HepG2 (cell line): ENCODE results near the gene IPO13. TPM values are rescaled to one million over a fixed set of nuclear protein-coding genes. Genes with fewer than 3 reads are reported as not detected.
A peak's percentile ranks its signal among the peaks of the same experiment; 100 is the strongest.

Experiments
- MAF1 ChIP-seq: sonication (generic); formaldehyde crosslinking; IDR thresholded peaks from 2 replicates; pipeline ENCODE4 v1.5.0; 2020; ENCODE audit warnings: missing genetic modification reagents, borderline replicate concordance
- MAFF ChIP-seq: IDR thresholded peaks from 2 replicates; pipeline ENCODE4 v1.6.1; 2011; ENCODE audit warnings: low read depth, low read length, improper control_type of control experiment
- MAFG ChIP-seq: sonication (generic); formaldehyde crosslinking; IDR thresholded peaks from 2 replicates; pipeline ENCODE4 v1.5.1; 2020; ENCODE audit warnings: mild to moderate bottlenecking, missing genetic modification reagents
- RFX3 ChIP-seq: IDR thresholded peaks from 2 replicates; pipeline ENCODE4 v1.6.1; 2016; ENCODE audit warnings: missing biosample characterization, missing genetic modification reagents
- RFXANK ChIP-seq: IDR thresholded peaks from 2 replicates; pipeline ENCODE4 v1.6.1; 2016
- TEAD2 ChIP-seq: sonication (generic); formaldehyde crosslinking; IDR thresholded peaks from 2 replicates; pipeline ENCODE4 v1.9.0; 2021; ENCODE audit warnings: missing genetic modification reagents
- YY1 ChIP-seq: IDR thresholded peaks from 2 replicates; pipeline ENCODE4 v1.6.1; 2011; ENCODE audit warnings: low read length, low read depth, moderate library complexity, mild to moderate bottlenecking; ENCODE audit not compliant: insufficient read depth, insufficient replicate concordance
- ZNF138 ChIP-seq: sonication (generic); formaldehyde crosslinking; IDR thresholded peaks from 2 replicates; pipeline ENCODE4 v1.5.0; 2020; ENCODE audit warnings: mild to moderate bottlenecking, low read depth, missing genetic modification reagents
- ZNF781 ChIP-seq: sonication (generic); formaldehyde crosslinking; IDR thresholded peaks from 2 replicates; pipeline ENCODE4 v1.5.1; 2020; ENCODE audit warnings: borderline replicate concordance, mild to moderate bottlenecking, missing genetic modification reagents; ENCODE audit errors: not compliant biosample characterization
- ZNF83 ChIP-seq: sonication (generic); formaldehyde crosslinking; IDR thresholded peaks from 2 replicates; pipeline ENCODE4 v1.4.0; 2020; ENCODE audit warnings: missing genetic modification reagents, mild to moderate bottlenecking, borderline replicate concordance
- polyA plus RNA-seq, 8 experiments: library from polyadenylated mRNA; depleted of rRNA in 3 of 8; stranded (reverse) in 7 of 8; unstranded in 1 of 8; fragments of >200 nt; fragmentation: Illumina TruSeq in 4 of 8; extraction: Trizol in 4 of 8; gene quantifications; 2 replicates each; pipeline versions ENCODE4 v1.2.1 to v1.2.3, GENCODE V29; 2011 to 2016; ENCODE audit warnings: low read depth in 4 of 8, missing spikeins in 1 of 8, mixed read lengths in 1 of 8; ENCODE audit not compliant: insufficient read depth in 1 of 8
- total RNA-seq, 5 experiments: library from RNA; depleted of rRNA; stranded (reverse); fragments of >200 nt; fragmentation: Illumina TruSeq; extraction: Trizol; gene quantifications; 2 replicates each; pipeline ENCODE4 v1.2.3, GENCODE V29; 2016; ENCODE audit warnings: low read depth in 1 of 5
- TF ChIP-seq, protein P1 (sequence below): sonication (generic); formaldehyde crosslinking; conservative IDR thresholded peaks from 2 replicates; pipeline ENCODE4 v1.5.0; 2020; ENCODE audit warnings: missing genetic modification reagents
- TF ChIP-seq, protein P2 (sequence below): sonication (generic); formaldehyde crosslinking; IDR thresholded peaks from 2 replicates; pipeline ENCODE4 v1.5.1; 2020; ENCODE audit warnings: mild to moderate bottlenecking, missing genetic modification reagents, borderline replicate concordance
- TF ChIP-seq, protein P3 (sequence below): sonication (generic); formaldehyde crosslinking; IDR thresholded peaks from 2 replicates; pipeline ENCODE4 v1.4.0; 2020; ENCODE audit warnings: missing genetic modification reagents, borderline replicate concordance
- TF ChIP-seq, protein P4 (sequence below): IDR thresholded peaks from 2 replicates; pipeline ENCODE4 v1.6.1; 2016; ENCODE audit warnings: low read depth, borderline replicate concordance
- TF ChIP-seq, protein P5 (sequence below): sonication (generic); formaldehyde crosslinking; conservative IDR thresholded peaks from 2 replicates; pipeline ENCODE4 v1.4.0; 2020; ENCODE audit warnings: mild to moderate bottlenecking, missing genetic modification reagents, moderate library complexity

The IPO13 gene
- total and polyA plus RNA-seq, 2 of the 13 experiments (the other 11 are each of a cell fraction or from before 2014, with no cell fraction given) = 12.9 to 15.6 TPM

DNA sequence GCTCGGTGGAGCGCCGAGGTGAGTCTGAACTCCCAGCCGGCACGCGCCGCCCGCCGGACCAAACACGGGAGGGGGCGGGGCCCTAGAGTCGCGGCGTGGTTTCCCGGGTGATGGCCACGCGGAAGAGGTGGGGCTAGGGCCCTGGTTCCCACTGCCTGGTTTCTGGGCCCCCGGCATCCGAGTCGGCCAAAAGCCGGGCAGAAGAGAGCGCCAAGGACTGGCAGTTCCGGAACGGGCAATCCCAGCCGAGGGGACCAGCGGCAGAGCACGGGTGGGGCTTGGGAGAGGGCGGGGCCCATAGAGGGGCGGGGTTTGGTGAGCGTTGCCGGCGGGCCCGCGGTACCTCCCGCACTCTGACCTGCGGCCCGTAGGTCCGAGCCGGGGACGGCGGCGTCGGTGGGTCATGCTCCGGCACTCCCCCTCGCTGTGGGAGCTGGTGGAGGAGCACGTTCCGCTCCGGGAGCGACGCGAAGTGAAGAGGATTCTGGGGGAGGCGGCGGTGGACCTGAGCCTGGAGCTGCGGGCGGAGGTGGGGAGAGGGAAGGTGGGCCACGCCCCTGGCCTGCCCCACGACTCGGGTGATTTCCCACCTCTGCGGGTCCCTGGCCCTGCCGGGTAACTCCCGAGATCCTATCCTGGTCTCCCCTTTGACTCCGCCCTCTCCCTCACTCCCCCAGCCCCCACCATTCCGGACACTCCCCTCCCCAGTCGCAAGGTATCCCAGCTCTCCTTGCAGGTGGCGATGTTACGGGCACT lies 44.9 kb downstream of the IPO13 start, which contains the start of gene CCDC24 (continued):
- TF ChIP-seq, protein P1, sequence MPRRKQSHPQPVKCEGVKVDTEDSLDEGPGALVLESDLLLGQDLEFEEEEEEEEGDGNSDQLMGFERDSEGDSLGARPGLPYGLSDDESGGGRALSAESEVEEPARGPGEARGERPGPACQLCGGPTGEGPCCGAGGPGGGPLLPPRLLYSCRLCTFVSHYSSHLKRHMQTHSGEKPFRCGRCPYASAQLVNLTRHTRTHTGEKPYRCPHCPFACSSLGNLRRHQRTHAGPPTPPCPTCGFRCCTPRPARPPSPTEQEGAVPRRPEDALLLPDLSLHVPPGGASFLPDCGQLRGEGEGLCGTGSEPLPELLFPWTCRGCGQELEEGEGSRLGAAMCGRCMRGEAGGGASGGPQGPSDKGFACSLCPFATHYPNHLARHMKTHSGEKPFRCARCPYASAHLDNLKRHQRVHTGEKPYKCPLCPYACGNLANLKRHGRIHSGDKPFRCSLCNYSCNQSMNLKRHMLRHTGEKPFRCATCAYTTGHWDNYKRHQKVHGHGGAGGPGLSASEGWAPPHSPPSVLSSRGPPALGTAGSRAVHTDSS (CRISPR knock-in tag) = no peak
- no peak for TF ChIP-seq MAFF
- no peak for TF ChIP-seq ZNF138
- TF ChIP-seq ZNF83 (CRISPR knock-in tag) = no peak
- no peak for TF ChIP-seq RFXANK (CRISPR knock-in tag)
- TF ChIP-seq, protein P2, sequence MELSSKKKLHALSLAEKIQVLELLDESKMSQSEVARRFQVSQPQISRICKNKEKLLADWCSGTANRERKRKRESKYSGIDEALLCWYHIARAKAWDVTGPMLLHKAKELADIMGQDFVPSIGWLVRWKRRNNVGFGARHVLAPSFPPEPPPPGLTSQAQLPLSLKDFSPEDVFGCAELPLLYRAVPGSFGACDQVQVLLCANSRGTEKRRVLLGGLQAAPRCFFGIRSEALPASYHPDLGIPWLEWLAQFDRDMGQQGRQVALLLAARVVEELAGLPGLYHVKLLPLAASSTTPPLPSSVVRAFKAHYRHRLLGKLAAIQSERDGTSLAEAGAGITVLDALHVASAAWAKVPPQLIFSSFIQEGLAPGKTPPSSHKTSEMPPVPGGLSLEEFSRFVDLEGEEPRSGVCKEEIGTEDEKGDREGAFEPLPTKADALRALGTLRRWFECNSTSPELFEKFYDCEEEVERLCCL (CRISPR knock-in tag) = no peak
- TF ChIP-seq, protein P3, sequence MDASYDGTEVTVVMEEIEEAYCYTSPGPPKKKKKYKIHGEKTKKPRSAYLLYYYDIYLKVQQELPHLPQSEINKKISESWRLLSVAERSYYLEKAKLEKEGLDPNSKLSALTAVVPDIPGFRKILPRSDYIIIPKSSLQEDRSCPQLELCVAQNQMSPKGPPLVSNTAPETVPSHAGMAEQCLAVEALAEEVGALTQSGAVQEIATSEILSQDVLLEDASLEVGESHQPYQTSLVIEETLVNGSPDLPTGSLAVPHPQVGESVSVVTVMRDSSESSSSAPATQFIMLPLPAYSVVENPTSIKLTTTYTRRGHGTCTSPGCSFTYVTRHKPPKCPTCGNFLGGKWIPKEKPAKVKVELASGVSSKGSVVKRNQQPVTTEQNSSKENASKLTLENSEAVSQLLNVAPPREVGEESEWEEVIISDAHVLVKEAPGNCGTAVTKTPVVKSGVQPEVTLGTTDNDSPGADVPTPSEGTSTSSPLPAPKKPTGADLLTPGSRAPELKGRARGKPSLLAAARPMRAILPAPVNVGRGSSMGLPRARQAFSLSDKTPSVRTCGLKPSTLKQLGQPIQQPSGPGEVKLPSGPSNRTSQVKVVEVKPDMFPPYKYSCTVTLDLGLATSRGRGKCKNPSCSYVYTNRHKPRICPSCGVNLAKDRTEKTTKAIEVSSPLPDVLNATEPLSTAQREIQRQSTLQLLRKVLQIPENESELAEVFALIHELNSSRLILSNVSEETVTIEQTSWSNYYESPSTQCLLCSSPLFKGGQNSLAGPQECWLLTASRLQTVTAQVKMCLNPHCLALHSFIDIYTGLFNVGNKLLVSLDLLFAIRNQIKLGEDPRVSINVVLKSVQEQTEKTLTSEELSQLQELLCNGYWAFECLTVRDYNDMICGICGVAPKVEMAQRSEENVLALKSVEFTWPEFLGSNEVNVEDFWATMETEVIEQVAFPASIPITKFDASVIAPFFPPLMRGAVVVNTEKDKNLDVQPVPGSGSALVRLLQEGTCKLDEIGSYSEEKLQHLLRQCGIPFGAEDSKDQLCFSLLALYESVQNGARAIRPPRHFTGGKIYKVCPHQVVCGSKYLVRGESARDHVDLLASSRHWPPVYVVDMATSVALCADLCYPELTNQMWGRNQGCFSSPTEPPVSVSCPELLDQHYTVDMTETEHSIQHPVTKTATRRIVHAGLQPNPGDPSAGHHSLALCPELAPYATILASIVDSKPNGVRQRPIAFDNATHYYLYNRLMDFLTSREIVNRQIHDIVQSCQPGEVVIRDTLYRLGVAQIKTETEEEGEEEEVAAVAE (CRISPR knock-in tag) = no peak
- 0 out of 2 replicates have a peak, but pooled peaks have one; percentile 49 for TF ChIP-seq MAF1 (CRISPR knock-in tag)
- TF ChIP-seq, protein P4, sequence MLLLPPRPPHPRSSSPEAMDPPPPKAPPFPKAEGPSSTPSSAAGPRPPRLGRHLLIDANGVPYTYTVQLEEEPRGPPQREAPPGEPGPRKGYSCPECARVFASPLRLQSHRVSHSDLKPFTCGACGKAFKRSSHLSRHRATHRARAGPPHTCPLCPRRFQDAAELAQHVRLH (CRISPR knock-in tag) = 0 out of 2 replicates have a peak, but pooled peaks have one; percentile 38
- peak; percentile 27 for TF ChIP-seq YY1
- TF ChIP-seq MAFG (CRISPR knock-in tag) = no peak
- TF ChIP-seq RFX3 (CRISPR knock-in tag) = peak; percentile 72
- TF ChIP-seq ZNF781 (CRISPR knock-in tag) = peak; percentile 44
- TF ChIP-seq, protein P5, sequence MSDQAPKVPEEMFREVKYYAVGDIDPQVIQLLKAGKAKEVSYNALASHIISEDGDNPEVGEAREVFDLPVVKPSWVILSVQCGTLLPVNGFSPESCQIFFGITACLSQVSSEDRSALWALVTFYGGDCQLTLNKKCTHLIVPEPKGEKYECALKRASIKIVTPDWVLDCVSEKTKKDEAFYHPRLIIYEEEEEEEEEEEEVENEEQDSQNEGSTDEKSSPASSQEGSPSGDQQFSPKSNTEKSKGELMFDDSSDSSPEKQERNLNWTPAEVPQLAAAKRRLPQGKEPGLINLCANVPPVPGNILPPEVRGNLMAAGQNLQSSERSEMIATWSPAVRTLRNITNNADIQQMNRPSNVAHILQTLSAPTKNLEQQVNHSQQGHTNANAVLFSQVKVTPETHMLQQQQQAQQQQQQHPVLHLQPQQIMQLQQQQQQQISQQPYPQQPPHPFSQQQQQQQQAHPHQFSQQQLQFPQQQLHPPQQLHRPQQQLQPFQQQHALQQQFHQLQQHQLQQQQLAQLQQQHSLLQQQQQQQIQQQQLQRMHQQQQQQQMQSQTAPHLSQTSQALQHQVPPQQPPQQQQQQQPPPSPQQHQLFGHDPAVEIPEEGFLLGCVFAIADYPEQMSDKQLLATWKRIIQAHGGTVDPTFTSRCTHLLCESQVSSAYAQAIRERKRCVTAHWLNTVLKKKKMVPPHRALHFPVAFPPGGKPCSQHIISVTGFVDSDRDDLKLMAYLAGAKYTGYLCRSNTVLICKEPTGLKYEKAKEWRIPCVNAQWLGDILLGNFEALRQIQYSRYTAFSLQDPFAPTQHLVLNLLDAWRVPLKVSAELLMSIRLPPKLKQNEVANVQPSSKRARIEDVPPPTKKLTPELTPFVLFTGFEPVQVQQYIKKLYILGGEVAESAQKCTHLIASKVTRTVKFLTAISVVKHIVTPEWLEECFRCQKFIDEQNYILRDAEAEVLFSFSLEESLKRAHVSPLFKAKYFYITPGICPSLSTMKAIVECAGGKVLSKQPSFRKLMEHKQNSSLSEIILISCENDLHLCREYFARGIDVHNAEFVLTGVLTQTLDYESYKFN (CRISPR knock-in tag) = peak; percentile 58
- TF ChIP-seq TEAD2 (CRISPR knock-in tag) = no peak
